Activated CD4-positive, alpha-beta memory T cell treated with anti-CD3 and anti-CD28 coated beads for 36 hours (primary cell): ENCODE results near the gene NECTIN1. TPM values are rescaled to one million over a fixed set of nuclear protein-coding genes. Genes with fewer than 3 reads are reported as not detected.

Experiments
- CTCF ChIA-PET: fragments of 350-600 bp; sonication (Branson Sonifier 250); formaldehyde crosslinking; loops from one replicate; lab custom pipeline; 2021; ENCODE audit warnings: antibody characterized with exemption, inconsistent platforms; lab: Charles Lee
- POLR2A ChIA-PET: fragments of 350-600 bp; sonication (Branson Sonifier 250); formaldehyde crosslinking; loops from one replicate; lab custom pipeline; 2021; ENCODE audit warnings: antibody characterized with exemption; lab: Charles Lee
- DNase-seq: peaks from one replicate; pipeline ENCODE4 v3.0.0-alpha.2; 2020
- H3K27ac Mint-ChIP-seq: one replicate; pipeline ENCODE4 v1.8.0; 2021; ENCODE audit warnings: mixed read lengths
- H3K27me3 Mint-ChIP-seq: one replicate; pipeline ENCODE4 v1.8.0; 2021; ENCODE audit warnings: mixed read lengths
- H3K36me3 Mint-ChIP-seq: one replicate; pipeline ENCODE4 v1.8.0; 2021; ENCODE audit warnings: mixed read lengths
- H3K4me1 Mint-ChIP-seq: one replicate; pipeline ENCODE4 v1.8.0; 2021; ENCODE audit warnings: low read depth, mixed read lengths
- H3K4me3 Mint-ChIP-seq: one replicate; pipeline ENCODE4 v1.8.0; 2021; ENCODE audit warnings: mild to moderate bottlenecking, mixed read lengths
- H3K9me3 Mint-ChIP-seq: one replicate; pipeline ENCODE4 v1.8.0; 2021; ENCODE audit warnings: mixed read lengths
- intact Hi-C: fragments of 100-400 bp; cut with micrococcal nuclease; formaldehyde crosslinking; loops from one replicate; pipeline ENCODE4 v1.15.1; 2023
- total RNA-seq, 2 experiments: library from RNA; stranded (reverse); gene quantifications; one replicate each; pipeline ENCODE4 v1.2.3, GENCODE V29; 2021

Gene NECTIN1, protein sequence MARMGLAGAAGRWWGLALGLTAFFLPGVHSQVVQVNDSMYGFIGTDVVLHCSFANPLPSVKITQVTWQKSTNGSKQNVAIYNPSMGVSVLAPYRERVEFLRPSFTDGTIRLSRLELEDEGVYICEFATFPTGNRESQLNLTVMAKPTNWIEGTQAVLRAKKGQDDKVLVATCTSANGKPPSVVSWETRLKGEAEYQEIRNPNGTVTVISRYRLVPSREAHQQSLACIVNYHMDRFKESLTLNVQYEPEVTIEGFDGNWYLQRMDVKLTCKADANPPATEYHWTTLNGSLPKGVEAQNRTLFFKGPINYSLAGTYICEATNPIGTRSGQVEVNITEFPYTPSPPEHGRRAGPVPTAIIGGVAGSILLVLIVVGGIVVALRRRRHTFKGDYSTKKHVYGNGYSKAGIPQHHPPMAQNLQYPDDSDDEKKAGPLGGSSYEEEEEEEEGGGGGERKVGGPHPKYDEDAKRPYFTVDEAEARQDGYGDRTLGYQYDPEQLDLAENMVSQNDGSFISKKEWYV
- total RNA-seq, result 1 to 10 TPM; 2.0 to 2.4 TPM

DNA sequence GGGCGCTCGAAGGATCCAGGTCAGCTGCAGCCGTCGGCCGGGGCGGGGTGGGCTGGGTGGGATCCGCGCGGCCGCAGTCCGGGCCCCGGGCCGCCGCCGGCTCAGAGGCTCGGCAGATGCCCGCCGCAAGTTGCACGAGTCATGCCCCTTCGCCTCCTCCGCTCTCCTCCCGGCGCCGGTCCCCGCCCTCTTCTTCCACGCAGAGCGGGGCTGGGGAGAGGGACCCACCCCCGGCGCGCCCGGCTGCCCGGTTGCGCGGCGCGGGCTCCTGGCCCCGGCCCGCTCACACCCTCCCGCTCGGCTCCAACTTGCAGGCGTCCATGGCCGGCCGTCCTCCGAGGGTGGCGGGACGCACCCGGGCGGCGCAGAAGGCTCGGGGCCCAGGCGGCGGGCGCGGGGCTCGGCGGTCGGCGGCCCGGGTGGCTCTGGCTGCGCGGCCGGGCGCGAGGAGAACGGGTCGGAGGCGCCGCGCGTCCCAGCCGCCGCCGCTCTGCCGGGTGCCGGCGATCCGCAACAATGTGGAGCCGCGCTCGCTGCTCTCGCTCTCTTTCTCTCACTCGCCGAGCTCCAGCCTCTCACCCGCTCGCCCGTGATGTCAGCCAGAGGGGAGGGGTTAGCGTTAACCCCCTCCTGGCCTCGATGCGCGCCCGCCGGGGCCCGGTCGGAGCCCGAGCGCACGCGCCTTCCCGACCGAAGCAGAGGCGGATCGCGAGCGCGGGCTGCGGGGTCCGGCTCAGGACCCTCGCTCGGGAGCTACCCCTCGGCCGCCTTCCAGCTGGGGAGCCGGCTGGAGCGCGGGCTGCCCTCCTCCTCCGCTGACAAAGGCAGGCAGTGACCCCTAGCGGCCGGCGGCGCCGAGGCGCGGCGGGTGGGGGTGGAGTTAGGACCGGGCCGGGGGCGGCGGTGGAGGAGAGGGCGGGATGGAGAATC lies at the start of gene NECTIN1:
Gene NECTIN1 (minus strand): TSS at position 550 of the 930 bp plus-strand sequence. CDS start 647 bp downstream, outside the sequence.
- DNase-seq, result peak; percentile 89
- ChIA-PET POLR2A (interaction anchor here (0.6 to 0.9 kb wide), 2 partner anchors 47 to 391 kb away, joined by 3 read pairs; no protein-coding TSS in a partner anchor), CTCF (interaction anchor here (0.6 to 2.0 kb wide), 42 partner anchors 8 to 408 kb away, joined by 3 to 22 read pairs (median 5); partner anchors contain the start of gene USP2)
- no peaks in the 10 kb centered on the region for H3K36me3 Mint-ChIP-seq
- peaks cover 16% of the 10 kb centered on the region for H3K4me1 Mint-ChIP-seq
- H3K4me3 Mint-ChIP-seq, result peak within 1 kb of the TSS; percentile 76
- H3K27ac Mint-ChIP-seq, result peak within 1 kb of the TSS; percentile 28
- peaks cover 13% of the 10 kb centered on the region for H3K27me3 Mint-ChIP-seq
- H3K9me3 Mint-ChIP-seq, result no peaks in the 10 kb centered on the region
- intact Hi-C loops, result loop anchor here (1.0 to 5.0 kb wide), 5 partner anchors 55 to 379 kb away; no protein-coding TSS in a partner anchor

DNA sequence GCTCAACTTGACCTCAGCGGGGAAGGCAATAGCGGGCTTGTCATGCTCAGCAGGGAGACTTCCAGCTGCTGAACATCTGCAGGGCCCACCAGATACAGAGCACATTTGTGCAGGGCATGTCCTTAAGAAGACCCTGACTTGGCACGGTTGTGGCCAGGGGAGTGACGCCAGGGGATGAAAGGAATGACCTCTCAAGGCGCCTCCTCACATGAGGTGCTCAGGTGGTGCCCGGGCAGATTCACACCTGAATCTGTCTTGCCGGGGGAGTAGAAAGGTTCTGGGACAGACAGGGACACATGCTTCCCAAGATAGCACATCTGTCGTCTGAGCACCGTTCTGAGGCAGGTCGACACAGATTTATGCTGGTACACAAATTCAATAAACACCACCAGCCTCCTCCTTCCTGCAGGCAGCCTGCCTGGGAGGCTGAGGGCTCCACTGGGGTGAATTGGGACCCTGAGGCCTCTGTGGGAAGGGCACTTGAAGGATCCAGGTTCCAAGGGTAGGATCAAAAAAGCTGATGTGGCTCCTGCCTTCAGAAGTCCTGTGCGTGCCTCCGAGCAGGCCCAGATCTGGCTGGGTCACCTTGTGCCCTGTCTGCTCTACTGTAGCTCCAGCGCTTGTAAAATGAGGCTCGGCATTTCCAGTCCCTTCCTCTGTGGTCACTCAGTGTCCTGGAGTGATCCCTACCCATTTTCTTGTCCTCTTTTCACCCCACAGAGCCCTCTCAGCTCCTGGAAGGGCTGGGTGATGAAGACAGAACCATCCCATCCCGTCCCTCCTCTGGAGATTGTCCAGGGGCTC lies 49.6 kb upstream of the NECTIN1 start:
- Mint-ChIP-seq H3K27ac (no peak overlapping the region), H3K27me3 (peaks cover 12% of the 10 kb centered on the region), H3K9me3 (no peaks in the 10 kb centered on the region), H3K4me1 (no peaks in the 10 kb centered on the region), H3K4me3 (no peak overlapping the region), H3K36me3 (no peaks in the 10 kb centered on the region)
- intact Hi-C loops, result no loop called here
- ChIA-PET CTCF (no interaction called here), POLR2A (no interaction called here)
- DNase-seq, result no peak

DNA sequence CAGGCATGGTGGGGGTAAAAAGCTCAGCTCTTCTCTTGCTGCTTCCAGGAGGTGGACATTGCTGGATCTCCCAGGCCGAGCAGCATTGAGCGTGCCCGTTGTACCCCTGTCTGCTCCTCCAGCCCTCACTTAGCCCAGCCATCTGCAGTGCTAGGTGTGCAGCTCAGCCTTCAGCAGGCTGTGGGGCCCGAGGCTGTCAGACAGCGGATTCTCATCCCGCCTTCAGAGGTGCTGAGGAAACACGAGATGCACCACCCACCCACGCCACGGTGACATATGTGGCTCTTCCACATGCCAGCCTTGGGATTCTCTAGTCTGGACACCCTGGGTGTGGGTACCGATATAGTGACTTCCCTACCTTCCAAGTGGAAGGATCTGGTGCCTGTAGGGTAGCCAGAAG lies 48.9 kb upstream of the NECTIN1 start:
- CTCF ChIA-PET, result no interaction called here
- H3K4me1 Mint-ChIP-seq, result no peaks in the 10 kb centered on the region
- no peaks in the 10 kb centered on the region for H3K9me3 Mint-ChIP-seq
- POLR2A ChIA-PET, result no interaction called here
- peaks cover 12% of the 10 kb centered on the region for H3K27me3 Mint-ChIP-seq
- H3K27ac Mint-ChIP-seq, result no peak overlapping the region
- H3K4me3 Mint-ChIP-seq, result no peak overlapping the region
- no peak for DNase-seq
- H3K36me3 Mint-ChIP-seq, result no peaks in the 10 kb centered on the region
- intact Hi-C loops, result no loop called here

DNA sequence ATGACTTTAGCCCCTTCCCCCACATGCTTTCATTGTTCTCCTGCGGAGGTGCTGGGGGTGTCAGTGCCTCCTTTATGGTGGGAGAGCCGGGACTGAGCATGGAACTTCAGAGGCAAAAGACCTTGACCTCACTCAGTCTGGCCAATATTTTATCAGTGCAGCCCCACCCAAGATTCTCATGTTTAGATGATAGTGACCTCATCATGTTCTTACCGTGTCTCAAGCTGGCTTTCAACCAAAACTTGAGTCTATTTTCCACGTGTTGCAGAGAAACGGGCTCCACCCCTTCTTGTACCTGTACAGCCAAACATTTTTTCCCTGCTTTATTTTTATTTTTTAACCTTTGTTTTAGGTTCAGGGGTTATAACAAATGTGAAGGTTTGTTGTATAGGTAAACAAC lies 47.7 kb upstream of the NECTIN1 start:
- no peaks in the 10 kb centered on the region for H3K4me1 Mint-ChIP-seq
- H3K36me3 Mint-ChIP-seq, result no peaks in the 10 kb centered on the region
- intact Hi-C loops, result no loop called here
- no peak for DNase-seq
- CTCF ChIA-PET, result no interaction called here
- H3K27me3 Mint-ChIP-seq, result peaks cover 3% of the 10 kb centered on the region
- H3K27ac Mint-ChIP-seq, result no peak overlapping the region
- H3K9me3 Mint-ChIP-seq, result no peaks in the 10 kb centered on the region
- POLR2A ChIA-PET, result no interaction called here
- H3K4me3 Mint-ChIP-seq, result no peak overlapping the region

DNA sequence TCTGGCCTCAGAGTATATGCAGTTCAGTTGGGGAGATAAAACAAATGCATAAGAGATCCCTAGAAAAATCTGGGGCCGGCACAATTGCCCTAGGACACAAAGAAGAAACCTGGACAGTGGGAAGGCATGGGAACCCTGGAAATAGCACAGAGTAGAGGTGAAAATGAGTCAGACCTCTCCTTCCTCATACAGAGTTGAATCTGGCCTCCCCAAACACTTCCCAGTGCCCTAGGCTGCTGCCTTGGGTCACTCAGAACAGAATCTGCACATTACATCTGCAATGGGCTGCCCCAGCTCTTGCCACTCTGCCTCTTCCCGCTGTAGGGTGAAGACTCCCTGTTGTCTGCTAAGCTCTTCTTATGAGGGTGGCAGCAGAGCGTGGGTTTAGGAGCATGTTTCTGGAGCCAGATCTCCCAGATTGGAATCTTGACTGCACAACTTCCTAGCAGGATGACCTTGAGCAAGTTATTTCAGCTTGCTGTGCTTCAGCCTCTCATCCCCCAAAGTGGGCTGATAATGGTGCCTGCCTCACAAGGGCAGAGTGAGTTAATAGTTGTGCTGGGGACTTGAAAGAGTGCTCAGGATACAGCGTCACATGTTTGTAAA lies 47.1 kb upstream of the NECTIN1 start:
- Mint-ChIP-seq H3K9me3 (no peaks in the 10 kb centered on the region), H3K36me3 (no peaks in the 10 kb centered on the region), H3K4me3 (no peak overlapping the region), H3K27me3 (peaks cover 3% of the 10 kb centered on the region), H3K4me1 (no peaks in the 10 kb centered on the region), H3K27ac (no peak overlapping the region)
- intact Hi-C loops, result no loop called here
- no peak for DNase-seq
- ChIA-PET POLR2A (no interaction called here), CTCF (no interaction called here)

DNA sequence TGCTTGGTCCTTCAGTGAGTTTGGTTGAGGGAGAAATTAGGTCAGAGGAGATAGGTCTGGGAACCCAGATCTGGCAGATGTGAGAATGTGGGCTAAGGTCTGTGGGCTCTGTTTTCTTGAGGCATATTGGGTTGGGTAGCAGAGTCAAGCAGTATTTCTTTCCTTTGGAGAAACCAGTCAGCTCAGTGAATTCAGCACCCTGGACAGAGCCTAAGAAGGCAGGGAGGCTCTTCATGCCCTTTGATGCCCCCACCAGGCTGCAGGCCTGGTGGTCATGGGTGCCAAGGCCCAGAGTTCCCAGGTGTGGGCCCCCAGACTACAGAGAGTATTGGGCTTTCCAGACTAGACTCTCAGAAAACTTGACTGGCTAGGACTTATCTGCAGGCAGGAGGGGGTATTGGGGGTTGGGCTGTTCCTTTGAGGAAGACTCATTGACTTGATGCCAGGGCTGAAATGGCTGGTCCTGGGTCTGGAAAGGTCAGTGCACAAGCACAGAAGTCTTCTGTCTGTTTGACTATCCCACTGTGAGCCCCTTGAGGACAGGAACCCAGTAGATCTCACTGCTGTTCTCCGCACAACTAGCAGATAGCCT lies 45.3 kb upstream of the NECTIN1 start:
- intact Hi-C loops, result no loop called here
- H3K36me3 Mint-ChIP-seq, result no peaks in the 10 kb centered on the region
- H3K4me1 Mint-ChIP-seq, result no peaks in the 10 kb centered on the region
- no peak for DNase-seq
- CTCF ChIA-PET, result no interaction called here
- no peak overlapping the region for H3K4me3 Mint-ChIP-seq
- POLR2A ChIA-PET, result no interaction called here
- peaks cover 3% of the 10 kb centered on the region for H3K27me3 Mint-ChIP-seq
- H3K9me3 Mint-ChIP-seq, result no peaks in the 10 kb centered on the region
- H3K27ac Mint-ChIP-seq, result no peak overlapping the region

DNA sequence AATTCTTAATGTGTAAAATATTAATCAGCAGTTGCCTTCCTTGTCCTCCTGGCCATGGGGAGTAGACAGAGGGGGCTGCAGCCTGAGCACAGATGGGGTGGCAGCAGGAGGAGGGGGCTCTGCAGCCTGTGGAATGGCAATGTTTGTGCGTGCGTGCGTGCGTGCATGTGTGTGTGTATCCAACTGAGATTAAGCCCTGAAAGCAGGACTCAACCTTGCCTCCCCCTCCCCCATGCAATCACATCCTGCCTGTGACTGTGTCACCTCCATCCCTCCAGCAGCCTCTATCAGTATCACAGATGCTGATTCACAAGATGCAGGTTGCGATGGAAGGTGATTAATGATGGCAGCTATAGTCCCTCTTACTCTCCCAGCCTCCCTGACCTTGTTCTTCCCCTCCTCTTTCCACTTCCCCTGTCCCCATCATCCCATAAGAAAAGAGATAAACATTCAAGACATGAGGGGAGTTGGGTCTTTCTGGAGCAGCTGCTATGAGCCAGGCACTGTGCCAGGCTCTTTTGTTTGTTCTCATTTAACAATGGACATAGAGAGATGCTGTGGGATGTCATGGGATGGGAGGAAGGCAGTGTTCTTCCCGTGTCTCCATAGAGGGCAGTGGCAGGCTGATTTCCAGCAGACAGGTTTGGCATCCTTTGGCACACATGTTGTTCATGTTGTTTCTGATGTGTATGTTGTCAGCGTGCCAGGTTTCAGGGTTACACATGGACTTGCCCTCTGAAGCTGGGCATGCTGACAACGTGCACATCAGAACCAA lies 43.8 kb upstream of the NECTIN1 start:
- CTCF ChIA-PET, result no interaction called here
- POLR2A ChIA-PET, result no interaction called here
- peaks cover 3% of the 10 kb centered on the region for H3K27me3 Mint-ChIP-seq
- no peaks in the 10 kb centered on the region for H3K36me3 Mint-ChIP-seq
- H3K4me1 Mint-ChIP-seq, result no peaks in the 10 kb centered on the region
- no peak overlapping the region for H3K27ac Mint-ChIP-seq
- intact Hi-C loops, result no loop called here
- peaks cover 3% of the 10 kb centered on the region for H3K9me3 Mint-ChIP-seq
- no peak for DNase-seq
- H3K4me3 Mint-ChIP-seq, result no peak overlapping the region

DNA sequence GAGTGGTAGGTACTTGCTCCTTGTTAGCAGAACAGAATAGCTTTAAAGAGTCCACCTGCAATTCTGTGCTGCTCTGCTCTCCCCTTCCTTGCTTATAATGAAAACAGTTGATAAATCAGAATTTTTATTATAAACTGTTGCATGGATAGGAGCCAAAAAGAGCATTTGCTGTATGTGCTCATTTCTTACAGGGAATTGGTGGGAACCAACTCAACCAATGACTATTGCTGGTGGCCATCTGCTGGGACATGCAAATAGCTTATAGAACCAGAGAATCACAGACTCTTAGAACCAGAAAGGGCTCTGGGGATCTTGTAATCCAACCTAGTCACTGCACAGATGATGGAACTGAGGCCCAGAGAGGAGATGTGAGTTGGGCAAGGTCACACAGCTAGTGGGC lies 43.1 kb upstream of the NECTIN1 start:
- H3K27me3 Mint-ChIP-seq, result peaks cover 3% of the 10 kb centered on the region
- POLR2A ChIA-PET, result no interaction called here
- no peaks in the 10 kb centered on the region for H3K4me1 Mint-ChIP-seq
- intact Hi-C loops, result no loop called here
- CTCF ChIA-PET, result no interaction called here
- H3K9me3 Mint-ChIP-seq, result peaks cover 8% of the 10 kb centered on the region
- H3K4me3 Mint-ChIP-seq, result no peak overlapping the region
- DNase-seq, result no peak
- H3K36me3 Mint-ChIP-seq, result no peaks in the 10 kb centered on the region
- H3K27ac Mint-ChIP-seq, result no peak overlapping the region

DNA sequence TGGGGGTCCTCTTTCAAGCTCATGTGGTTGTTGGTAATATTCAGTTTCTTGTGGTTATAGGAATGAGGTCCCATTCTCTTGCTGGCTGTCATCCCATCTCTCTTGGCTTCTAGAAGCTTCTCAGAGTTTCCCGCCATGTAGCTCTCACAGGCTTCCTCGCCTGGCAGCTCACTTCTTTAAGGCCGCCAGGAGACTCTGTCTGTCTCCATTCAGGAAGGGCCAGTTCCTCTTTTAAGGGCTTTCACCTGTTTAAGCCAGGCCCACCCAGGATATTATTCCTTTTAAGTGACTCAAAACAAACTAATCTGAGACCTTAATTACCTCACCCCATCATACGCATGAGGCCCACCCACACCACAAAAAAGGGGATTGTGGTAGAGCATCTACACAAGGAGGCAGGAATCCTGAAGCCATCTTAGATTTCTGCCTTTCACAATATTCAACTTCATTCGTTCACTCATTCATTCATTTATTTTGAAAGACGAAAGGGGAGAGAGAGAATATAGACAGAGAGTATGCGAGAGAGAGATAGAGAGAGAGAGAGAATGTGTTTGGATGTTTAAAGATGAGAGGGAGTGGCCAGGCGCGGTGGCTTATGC lies 42.3 kb upstream of the NECTIN1 start:
- Mint-ChIP-seq H3K9me3 (peaks cover 11% of the 10 kb centered on the region), H3K36me3 (no peaks in the 10 kb centered on the region), H3K27me3 (peaks cover 5% of the 10 kb centered on the region), H3K4me1 (no peaks in the 10 kb centered on the region), H3K27ac (no peak overlapping the region), H3K4me3 (no peak overlapping the region)
- CTCF ChIA-PET, result no interaction called here
- POLR2A ChIA-PET, result interaction anchor here (0.6 kb wide), 1 partner anchor 69 kb away, joined by 4 read pairs; no protein-coding TSS in a partner anchor
- intact Hi-C loops, result no loop called here
- no peak for DNase-seq

DNA sequence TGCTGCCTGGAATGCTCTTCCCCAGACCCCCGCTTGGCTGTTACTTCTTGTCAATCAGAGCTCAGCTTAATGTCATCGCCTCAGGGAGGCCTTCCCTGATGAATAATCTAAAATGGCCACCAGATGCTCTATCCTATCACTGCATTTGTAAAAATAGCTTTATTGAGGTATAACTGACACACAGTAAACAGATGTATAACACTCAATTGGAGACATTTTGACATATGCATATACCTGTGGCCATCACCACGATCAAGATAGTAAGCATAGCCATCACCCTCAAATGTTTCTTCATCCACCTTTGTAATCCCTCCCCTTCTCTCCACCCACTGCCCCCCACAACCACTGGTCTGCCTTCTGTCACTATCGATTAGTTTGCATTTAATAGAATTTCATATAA lies 36.6 kb upstream of the NECTIN1 start:
- DNase-seq, result no peak
- Mint-ChIP-seq H3K36me3 (no peaks in the 10 kb centered on the region), H3K4me1 (no peaks in the 10 kb centered on the region), H3K4me3 (no peak overlapping the region), H3K9me3 (peaks cover 11% of the 10 kb centered on the region), H3K27ac (no peak overlapping the region), H3K27me3 (peaks cover 21% of the 10 kb centered on the region)
- POLR2A ChIA-PET, result no interaction called here
- intact Hi-C loops, result no loop called here
- CTCF ChIA-PET, result no interaction called here
